HG03457 (cell line): ENCODE measurements around the gene ANAPC7.
"Not testable (repeated sequence)": the region's sequence is repeated elsewhere in the genome, so short reads cannot be mapped to it uniquely, and the experiment has no call there.

ENCODE experiments used
- ATAC-seq: cut with Tn5 transposase; IDR thresholded peaks from one replicate; pipeline ENCODE4 v1.9.1; 2021; ENCODE audit warnings: moderate number of reproducible peaks; ENCODE audit not compliant: unreplicated experiment

ANAPC7 gene

DNA sequence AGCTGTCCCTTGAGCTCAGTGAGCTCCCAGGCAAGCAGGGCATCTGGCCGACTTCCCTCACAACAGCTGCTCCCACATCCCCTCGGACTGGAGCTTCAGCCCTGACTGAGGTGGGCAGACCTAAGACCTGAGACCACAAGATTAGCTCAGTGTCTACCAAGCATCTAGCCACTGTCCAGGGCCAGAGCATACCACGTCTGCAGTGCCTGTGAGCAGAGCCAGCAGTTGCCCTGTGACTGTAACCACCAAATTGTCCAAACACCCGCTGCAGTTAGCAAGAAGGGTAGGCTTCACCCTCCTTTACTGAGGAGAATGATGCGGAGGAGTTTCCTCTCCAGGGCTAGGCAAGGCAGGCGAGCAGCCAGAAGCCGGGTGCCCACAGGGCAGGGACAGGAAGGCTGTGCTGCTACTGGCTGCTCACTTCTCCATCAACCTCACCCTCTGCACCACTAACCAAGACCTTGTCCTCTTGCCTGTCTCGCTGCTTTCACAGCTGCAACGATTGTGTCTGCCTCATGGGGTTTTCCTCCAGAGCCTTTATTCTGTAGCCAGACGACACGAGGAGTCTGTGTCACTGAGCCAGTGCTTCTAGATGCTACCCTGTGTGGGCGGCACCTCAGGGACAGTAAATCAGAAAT, 53.9 kb downstream of the ANAPC7 start:
- no peak for ATAC-seq

- no peak for ATAC-seq
These were observed 54.4 kb downstream of the ANAPC7 start for GRCh38 chr12:110349096-110349495.

DNA sequence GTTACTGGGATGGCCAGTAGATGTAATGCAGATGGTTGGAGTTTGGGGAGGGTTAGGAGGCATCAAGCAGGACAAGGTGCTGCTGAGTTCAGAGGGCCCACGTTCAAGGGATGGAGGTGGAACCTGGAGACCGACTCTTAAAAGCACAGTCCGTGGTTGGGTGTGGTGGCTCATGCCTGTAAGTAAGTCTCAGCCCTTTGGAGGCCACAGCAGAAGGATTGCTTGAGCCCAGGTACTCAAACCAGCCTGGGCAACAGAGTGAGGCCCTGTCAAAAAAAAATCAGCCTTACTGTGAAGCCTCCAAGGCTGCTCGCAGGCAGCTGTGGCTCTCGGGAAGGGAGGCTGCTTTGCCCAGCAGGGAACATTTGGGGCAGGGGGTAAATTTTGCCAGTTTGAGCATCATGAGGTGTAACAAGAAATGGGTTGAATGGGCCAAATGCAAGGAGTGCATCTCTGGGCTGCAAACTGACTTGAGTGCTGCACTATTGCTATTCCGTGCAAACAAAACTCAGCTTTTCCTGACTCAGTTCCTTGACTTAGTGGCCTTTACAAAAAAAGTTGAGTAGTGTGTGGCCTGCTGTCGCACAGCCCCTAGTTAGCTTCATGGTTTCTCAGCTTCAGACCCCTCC, 55.0 kb downstream of the ANAPC7 start:
- no peak for ATAC-seq

GRCh38 chr12:110347767-110348166, 55.7 kb downstream of the ANAPC7 start:
- ATAC-seq = no peak

DNA sequence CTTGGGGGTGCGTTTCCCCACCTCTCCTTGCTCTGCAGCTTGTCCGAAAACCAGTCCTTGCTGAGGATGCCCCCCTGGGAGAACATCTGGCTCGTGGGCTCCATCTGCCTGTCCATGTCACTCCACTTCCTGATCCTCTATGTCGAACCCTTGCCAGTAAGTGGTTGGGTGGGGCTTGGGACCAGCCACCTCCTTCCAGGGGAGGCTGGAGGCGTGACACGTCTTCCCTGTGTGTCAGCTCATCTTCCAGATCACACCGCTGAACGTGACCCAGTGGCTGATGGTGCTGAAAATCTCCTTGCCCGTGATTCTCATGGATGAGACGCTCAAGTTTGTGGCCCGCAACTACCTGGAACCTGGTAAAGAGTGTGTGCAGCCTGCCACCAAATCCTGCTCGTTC, 57.5 kb downstream of the ANAPC7 start:
- ATAC-seq = no peak

GRCh38 chr12:110345176-110345661, 58.3 kb downstream of the ANAPC7 start:
- ATAC-seq = no peak

GRCh38 chr12:110344657-110345056, 58.9 kb downstream of the ANAPC7 start:
- no peak for ATAC-seq

DNA sequence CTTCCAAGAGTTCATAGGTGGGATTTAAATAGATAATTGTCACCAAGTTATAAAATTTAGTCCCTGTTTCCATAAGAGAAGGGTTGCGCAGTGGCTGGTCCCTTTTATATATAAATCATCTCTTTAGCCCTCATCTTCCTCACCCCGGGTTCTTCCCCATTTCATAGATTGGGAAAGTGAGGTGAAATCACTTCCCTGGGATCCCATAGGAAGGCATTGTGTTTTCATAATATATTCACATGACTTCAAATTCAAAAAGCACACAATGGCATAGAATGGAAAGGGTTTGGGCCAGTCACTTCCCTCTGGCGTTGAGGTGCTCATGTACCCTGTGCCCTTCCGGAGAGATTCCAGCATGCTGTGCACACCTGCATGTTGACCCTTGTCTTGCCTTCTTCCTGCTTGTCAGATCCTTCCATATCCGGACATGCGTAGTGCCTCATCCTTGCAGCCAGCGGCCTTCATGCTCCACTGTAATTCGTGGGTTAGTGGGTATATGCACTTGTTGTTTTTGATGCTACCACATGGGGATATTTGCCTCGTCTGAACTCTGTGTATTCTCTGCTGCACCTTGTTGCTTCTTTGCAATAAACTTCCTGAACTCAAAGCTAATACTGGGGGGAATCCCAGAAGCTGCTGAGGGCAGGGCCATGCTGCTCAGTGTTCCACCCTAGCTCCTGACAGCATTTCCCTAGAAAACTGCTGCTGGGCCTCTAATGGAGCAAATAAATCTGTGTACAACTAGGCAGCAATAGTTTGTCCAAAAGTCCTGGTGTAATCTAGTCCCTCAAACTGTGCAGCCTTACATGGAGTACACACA, 59.6 kb downstream of the ANAPC7 start:
- no peak for ATAC-seq

- no peak for ATAC-seq
These were observed 60.4 kb downstream of the ANAPC7 start for GRCh38 chr12:110343114-110343513.

DNA sequence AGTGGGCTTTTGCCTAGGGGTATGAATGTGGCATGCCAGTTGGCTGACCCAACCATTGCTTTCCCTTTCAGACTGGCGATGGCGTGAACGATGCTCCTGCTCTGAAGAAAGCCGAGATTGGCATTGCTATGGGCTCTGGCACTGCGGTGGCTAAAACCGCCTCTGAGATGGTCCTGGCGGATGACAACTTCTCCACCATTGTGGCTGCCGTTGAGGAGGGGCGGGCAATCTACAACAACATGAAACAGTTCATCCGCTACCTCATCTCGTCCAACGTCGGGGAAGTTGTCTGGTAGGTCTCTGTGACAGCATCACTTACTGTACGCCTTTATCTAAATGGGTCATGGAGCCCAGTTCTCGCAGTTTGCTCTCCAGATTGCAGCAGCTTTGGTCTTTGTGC, 61.4 kb downstream of the ANAPC7 start:
- no peak for ATAC-seq

GRCh38 chr12:110340706-110341105, 62.8 kb downstream of the ANAPC7 start:
- ATAC-seq = no peak

DNA sequence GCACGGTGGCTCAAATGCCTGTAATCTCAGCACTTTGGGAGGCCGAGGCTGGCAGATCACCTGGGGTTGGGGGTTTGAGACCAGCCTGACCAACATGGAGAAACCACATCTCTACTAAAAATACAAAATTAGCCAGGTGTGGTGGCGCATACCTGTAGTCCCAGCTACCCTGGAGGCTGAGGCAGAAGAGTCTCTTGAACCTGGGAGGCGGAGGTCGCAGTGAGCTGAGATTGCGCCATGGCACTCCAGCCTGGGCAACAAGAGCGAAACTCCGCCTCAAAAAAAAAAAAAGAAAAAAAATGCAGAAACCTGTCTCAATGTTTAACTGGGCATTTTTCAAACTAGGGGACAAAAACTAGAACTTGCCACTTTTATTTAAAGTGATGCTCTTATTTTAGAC, 63.2 kb downstream of the ANAPC7 start:
- not testable (repeated sequence) for ATAC-seq

GRCh38 chr12:110339184-110339952, 64.1 kb downstream of the ANAPC7 start:
- no peak for ATAC-seq

- ATAC-seq = no peak
These were observed 64.8 kb downstream of the ANAPC7 start for GRCh38 chr12:110338754-110339153.

DNA sequence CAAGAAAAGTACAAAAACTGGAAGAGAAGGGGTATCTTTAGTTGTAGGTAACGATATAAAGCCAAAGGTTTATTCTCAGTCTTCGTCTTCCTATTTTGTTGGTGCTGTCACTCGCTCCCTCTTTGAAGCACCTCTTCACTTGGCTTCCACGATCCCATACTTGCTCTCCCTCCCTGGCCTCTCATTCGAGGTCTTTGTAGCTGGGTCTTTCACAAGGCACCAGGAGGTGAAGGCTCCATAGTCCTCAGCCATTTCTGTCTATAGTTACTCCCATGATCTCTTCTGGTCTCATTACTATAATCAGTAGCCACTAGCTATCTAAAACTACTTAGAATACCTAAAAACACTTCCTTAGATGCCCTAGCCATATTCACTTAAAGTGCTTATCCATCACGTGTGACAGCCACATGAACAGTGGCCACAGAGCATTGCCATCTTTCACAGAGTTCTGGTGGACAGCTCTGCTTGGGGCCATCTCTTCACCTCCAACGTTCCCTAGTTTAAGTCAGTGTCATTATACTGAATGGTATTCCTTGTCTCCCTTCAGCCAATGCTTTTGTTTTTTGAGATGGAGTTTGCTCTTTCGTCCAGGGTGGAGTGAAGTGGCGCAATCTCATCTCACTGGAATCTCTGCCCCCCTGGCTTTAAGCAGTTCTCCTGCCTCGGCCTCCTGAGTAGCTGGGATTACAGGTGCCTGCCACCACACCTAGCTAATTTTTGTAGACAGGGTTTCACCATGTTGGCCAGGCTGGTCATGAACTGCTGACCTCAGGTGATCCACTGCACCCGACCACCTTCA, 65.4 kb downstream of the ANAPC7 start:
- no peak for ATAC-seq

DNA sequence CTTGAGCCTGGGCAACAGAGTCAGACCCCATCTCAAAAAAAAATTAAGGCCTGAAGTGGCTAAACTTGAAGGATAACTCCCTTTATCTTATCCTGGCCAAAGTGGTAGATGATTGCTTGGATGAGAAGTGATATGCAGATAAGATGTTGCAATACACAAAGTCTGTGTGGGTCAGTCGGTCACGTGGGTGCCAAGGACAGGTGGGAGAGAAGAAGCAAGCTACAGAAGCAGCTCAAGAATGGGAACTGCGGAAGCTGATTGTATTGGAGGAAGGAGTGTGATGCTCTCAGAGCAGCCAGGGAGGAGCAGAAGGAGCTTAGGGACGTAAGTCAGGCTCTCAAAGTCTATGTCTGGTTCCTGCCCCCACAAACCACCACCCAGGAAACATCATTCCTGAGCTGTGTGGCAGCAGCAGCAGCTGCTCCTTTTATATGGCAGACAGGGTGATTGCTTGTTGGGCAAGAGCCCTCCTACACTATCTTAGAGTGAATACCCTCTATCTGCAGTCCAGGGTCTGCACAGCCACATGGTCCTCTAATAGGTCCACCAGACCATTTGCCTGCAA, 67.9 kb downstream of the ANAPC7 start:
- ATAC-seq = no peak

DNA sequence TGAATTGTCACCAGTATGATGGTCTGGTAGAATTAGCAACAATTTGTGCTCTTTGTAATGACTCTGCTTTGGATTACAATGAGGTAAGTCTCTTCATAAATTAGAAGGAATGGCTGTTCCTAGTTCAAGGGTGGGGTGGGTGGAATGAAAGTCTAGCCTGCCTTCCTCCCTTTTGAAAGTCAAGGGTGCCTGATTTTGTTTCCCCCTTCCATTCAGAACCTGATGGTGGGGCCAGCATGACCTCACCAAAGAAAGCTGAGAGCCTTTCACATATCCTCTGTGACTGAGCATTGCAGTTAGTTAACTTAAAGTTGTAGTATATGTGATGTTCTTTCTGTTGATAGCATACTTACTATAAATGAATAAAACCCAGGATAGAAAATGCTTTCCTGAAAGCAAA, 70.3 kb downstream of the ANAPC7 start:
- no peak for ATAC-seq

- ATAC-seq = no peak
These were observed 73.0 kb downstream of the ANAPC7 start for GRCh38 chr12:110330544-110330943.

GRCh38 chr12:110330124-110330523, 73.4 kb downstream of the ANAPC7 start:
- ATAC-seq = no peak

DNA sequence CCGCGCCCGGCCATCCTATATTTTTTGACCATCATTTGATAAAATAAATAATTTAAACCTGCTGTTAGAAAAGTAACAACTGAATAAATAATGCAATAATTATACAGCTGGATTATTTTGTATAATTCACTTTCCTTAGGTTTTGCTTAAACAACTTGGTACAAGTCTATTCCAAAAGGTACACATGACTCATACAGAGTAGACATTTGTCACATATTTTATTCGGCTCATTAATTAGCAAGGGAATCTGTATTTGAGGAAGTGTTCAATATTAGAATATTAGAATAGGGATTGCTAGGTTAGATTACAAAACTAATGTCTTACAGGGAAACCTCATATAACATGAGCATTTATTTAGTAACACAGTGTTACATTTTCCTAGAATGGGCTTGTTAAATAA, 73.8 kb downstream of the ANAPC7 start:
- ATAC-seq = no peak
